HG02623 (cell line): ENCODE data around the gene KRAS.
"Not testable (repeated sequence)": the region's sequence is repeated elsewhere in the genome, so short reads cannot be mapped to it uniquely, and the experiment has no call there.

Experiments used
- ATAC-seq: cut with Tn5 transposase; IDR thresholded peaks from one replicate; pipeline ENCODE4 v1.9.1; 2021; ENCODE audit warnings: moderate library complexity; ENCODE audit not compliant: unreplicated experiment

Gene KRAS

GRCh38 chr12:25250744-25251730 lies at the start of gene KRAS:
TSS of gene KRAS (minus strand) at chr12:25250929.
- ATAC-seq: peak; percentile 79

GRCh38 chr12:25296381-25296780 lies 45.7 kb upstream of the KRAS start:
- no peak for ATAC-seq

GRCh38 chr12:25295361-25295760 lies 44.6 kb upstream of the KRAS start:
- ATAC-seq: no peak

- ATAC-seq: no peak
These were observed 42.9 kb upstream of the KRAS start for GRCh38 chr12:25293653-25294052.

- ATAC-seq: not testable (repeated sequence)
These were observed 42.1 kb upstream of the KRAS start for GRCh38 chr12:25292810-25293221.

GRCh38 chr12:25287610-25288009 lies 36.9 kb upstream of the KRAS start:
- ATAC-seq: no peak

- no peak for ATAC-seq
These were observed 36.1 kb upstream of the KRAS start for GRCh38 chr12:25286837-25287236.

GRCh38 chr12:25284024-25284423 lies 33.3 kb upstream of the KRAS start:
- no peak for ATAC-seq

GRCh38 chr12:25283006-25283405 lies 32.3 kb upstream of the KRAS start:
- ATAC-seq: no peak

- ATAC-seq: no peak
These were observed 29.4 kb upstream of the KRAS start for GRCh38 chr12:25280082-25280481.

GRCh38 chr12:25278269-25278668 lies 27.5 kb upstream of the KRAS start:
- ATAC-seq: no peak

GRCh38 chr12:25276199-25276937 lies 25.6 kb upstream of the KRAS start:
- no peak for ATAC-seq

- ATAC-seq: no peak
These were observed 20.9 kb upstream of the KRAS start for GRCh38 chr12:25271486-25272098.

- peak; percentile 72 for ATAC-seq
These were observed 19.0 kb upstream of the KRAS start for GRCh38 chr12:25269701-25270100.

- no peak for ATAC-seq
These were observed 15.8 kb upstream of the KRAS start for GRCh38 chr12:25266497-25266896.

- ATAC-seq: no peak
These were observed 14.1 kb upstream of the KRAS start for GRCh38 chr12:25264862-25265261.

GRCh38 chr12:25264114-25264513 lies 13.4 kb upstream of the KRAS start:
- ATAC-seq: no peak

- no peak for ATAC-seq
These were observed 12.9 kb upstream of the KRAS start for GRCh38 chr12:25263594-25263993.

- no peak for ATAC-seq
These were observed 11.8 kb upstream of the KRAS start for GRCh38 chr12:25262389-25263074.

- ATAC-seq: no peak
These were observed 7.0 kb upstream of the KRAS start for GRCh38 chr12:25257590-25258324.
